Fibroblast of mammary gland (primary cell): ENCODE results near the gene MCU.

ENCODE experiments used
- DNase-seq: peaks from one replicate; pipeline ENCODE4 v3.0.0-alpha.2; 2010; ENCODE audit warnings: low read depth
- H3K4me3 ChIP-seq: 2 replicates; pipeline ENCODE4 v1.5.1; 2011; ENCODE audit warnings: low read depth, mild to moderate bottlenecking, low read length, moderate library complexity; ENCODE audit not compliant: control insufficient read depth
- TF ChIP-seq, protein P1 (sequence below): conservative IDR thresholded peaks from 2 replicates; pipeline ENCODE4 v1.5.1; 2011; ENCODE audit warnings: low read depth, low read length, inconsistent platforms; ENCODE audit not compliant: control insufficient read depth, insufficient read depth

Gene MCU

DNA sequence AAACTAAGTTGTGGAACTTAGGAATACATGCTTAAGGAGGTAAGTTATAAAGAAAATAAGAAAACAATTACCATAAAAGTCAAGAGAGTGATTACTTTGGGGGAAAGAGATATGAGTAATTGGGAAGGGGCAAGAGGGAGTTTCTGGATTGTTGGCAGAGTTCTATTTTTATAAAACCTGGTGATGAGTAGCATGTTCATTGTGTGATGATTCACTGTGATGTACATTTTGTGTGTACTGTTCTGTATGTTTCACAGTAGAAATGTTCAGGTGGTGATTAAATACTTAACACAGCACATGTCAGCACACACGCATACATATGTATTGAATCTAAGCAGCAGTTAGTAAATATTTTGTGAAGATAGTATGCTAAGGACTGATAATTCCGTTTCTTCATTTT lies 191.9 kb downstream of the MCU start:
- DNase-seq, result peak; percentile 19
- TF ChIP-seq, protein P1, sequence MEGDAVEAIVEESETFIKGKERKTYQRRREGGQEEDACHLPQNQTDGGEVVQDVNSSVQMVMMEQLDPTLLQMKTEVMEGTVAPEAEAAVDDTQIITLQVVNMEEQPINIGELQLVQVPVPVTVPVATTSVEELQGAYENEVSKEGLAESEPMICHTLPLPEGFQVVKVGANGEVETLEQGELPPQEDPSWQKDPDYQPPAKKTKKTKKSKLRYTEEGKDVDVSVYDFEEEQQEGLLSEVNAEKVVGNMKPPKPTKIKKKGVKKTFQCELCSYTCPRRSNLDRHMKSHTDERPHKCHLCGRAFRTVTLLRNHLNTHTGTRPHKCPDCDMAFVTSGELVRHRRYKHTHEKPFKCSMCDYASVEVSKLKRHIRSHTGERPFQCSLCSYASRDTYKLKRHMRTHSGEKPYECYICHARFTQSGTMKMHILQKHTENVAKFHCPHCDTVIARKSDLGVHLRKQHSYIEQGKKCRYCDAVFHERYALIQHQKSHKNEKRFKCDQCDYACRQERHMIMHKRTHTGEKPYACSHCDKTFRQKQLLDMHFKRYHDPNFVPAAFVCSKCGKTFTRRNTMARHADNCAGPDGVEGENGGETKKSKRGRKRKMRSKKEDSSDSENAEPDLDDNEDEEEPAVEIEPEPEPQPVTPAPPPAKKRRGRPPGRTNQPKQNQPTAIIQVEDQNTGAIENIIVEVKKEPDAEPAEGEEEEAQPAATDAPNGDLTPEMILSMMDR, result no peak
- no peak overlapping the region for H3K4me3 ChIP-seq

DNA sequence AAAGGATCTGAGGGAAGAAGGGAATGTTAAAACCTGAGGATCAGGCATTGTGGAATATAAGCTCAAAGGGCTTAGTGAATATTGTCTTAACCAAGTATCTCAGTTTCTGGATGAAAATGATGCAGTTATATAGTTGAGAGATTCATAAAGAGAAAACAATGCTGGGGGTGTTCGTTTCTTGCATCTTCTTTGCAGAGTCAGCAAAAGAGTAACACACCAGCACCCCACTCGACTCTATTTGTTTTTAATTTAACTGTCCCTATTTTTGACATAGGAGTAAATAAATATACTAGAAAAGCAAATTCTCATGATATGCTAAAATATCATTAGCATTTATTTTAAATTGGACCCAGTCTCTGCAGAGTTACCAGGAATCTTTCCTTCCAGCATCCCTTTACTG lies 194.0 kb downstream of the MCU start:
- no peak overlapping the region for H3K4me3 ChIP-seq
- DNase-seq, result no peak
- TF ChIP-seq, protein P1, result no peak

DNA sequence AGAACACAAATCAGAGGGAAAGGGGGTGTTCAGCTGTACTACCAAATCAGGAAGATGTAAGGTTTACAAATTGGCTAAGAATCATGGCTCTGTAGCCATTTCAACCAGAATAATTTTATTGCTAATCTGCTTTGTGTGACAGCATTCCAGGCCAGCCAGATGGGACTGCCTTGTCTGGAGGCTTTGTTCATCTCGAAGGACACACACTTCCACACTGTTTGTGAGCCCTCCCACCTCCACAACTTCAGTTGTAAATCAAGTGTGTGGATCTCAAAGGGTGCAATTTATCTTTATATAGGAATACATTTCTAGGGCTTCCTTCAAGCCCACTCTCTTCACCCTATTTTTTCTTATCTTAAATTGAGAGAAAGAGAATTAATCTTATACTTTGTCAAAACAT lies 194.7 kb downstream of the MCU start:
- TF ChIP-seq, protein P1, result no peak
- H3K4me3 ChIP-seq, result no peak overlapping the region
- DNase-seq, result no peak

DNA sequence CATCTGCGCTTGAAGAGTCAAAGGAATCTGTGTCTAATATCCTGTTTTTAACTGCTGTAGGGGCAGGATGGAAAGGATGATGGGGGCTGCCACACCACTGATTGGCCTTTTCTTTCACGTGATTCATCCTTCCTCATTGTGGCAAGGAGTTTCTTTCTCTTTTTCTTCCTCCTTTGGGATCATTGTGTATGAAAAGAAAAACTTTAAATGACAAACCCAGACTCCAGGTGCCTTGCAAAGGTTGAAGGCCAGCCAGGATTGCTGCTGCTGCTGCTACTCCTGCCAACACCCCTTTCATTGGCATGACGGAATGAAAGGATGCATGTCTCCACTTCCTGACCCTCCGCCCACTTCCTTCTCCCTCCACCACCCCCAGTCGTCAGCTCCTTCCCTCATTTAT lies 195.1 kb downstream of the MCU start:
- no peak overlapping the region for H3K4me3 ChIP-seq
- TF ChIP-seq, protein P1, result no peak
- DNase-seq, result no peak

DNA sequence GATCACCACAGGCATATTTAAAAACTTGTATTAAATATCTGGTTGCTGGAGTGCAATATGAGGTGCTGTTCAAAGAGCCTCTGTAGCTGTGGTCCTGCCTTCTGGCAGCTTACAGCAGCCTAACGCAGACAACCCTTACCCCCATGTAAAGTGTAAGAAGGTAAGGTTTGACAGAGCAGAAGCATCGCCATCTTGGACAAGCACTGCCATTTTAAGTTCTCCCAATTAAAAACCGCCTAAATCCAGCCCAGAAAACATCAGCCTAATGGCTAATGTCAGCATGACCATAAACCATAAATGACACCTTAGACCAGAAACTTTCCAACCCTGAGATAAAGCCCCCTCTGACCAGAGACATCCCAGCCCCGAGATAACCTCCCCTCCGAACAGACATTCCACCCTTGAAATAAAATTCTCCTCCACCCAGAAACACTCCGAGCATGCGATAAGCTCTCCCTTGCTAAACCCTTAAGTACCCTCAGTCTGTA lies 196.3 kb downstream of the MCU start:
- no peak overlapping the region for H3K4me3 ChIP-seq
- TF ChIP-seq, protein P1, result no peak
- no peak for DNase-seq

DNA sequence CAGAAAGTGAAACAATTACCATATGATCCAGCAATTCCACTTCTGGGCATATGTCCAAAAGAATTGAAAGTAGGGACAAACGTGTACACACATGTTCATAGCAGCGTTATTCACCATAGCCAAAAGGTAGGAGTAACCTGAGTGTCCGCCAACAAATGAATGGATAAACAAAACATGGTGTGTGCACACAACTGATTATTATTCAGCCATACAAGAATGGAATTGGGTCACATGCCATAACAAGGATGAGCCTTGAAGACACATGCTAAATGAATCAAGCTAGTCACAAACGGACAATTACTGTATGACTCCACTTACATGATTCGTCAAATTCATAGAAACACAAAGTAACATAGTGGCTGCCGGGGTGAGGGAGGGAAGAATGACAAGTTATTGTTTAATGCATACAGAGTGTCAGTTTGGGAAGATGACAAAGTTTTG lies 197.5 kb downstream of the MCU start:
- peak; percentile 57 for DNase-seq
- no peak overlapping the region for H3K4me3 ChIP-seq
- TF ChIP-seq, protein P1, result no peak

DNA sequence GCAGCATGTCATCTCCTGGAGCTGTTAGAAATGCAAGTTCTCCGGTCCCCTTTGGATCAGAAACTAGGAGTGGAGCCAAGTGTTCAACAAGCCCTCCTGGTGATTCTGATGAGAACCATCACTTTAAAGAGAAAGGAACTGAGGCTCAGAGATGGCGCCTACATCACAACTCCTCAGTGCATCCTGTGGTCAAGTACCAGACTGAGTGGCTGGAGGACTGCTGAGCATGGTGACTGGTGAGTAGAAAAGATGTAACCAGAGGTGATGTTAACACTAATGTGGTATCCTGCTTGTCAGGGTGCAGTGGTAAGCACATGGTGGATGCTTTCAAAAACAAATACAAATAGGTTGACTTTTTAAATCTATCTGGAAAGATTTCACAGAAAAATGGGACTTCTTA lies 198.1 kb downstream of the MCU start:
- TF ChIP-seq, protein P1, result no peak
- DNase-seq, result no peak
- no peak overlapping the region for H3K4me3 ChIP-seq
